ENCODE results near the gene MAGEA2. TPM values are rescaled to one million over a fixed set of nuclear protein-coding genes. Genes with fewer than 3 reads are reported as not detected.

Gene MAGEA2
- total RNA-seq, 1 donor, result not detected

Other genes with a start within 250 kb of the MAGEA2 start
- not detected in 2 replicates for gene GABRQ, start 115.9 kb downstream of the MAGEA2 start, total RNA-seq (ENCODE audit: low replicate concordance)
- not detected in 2 replicates for gene MAGEA3, start 55.0 kb downstream of the MAGEA2 start, total RNA-seq (ENCODE audit: low replicate concordance)
- not detected in 2 replicates for gene CSAG2, start 44.6 kb downstream of the MAGEA2 start, total RNA-seq (ENCODE audit: low replicate concordance)
- gene MAGEA2B, start 39.2 kb downstream of the MAGEA2 start, total RNA-seq (ENCODE audit: low replicate concordance), result not detected in 2 replicates
- not detected in 2 replicates for gene CSAG1, start 20.1 kb downstream of the MAGEA2 start, total RNA-seq (ENCODE audit: low replicate concordance)
- not detected in 2 replicates for gene MAGEA12, start 20.1 kb downstream of the MAGEA2 start, total RNA-seq (ENCODE audit: low replicate concordance)
- not detected in 2 replicates for gene CSAG3, start 5.4 kb upstream of the MAGEA2 start, total RNA-seq (ENCODE audit: low replicate concordance)
- gene MAGEA6, start 15.8 kb upstream of the MAGEA2 start, total RNA-seq (ENCODE audit: low replicate concordance), result not detected in 2 replicates
- gene CETN2, start 76.9 kb upstream of the MAGEA2 start, total RNA-seq (ENCODE audit: low replicate concordance), result 65.7 and 209 TPM in 2 replicates
- gene NSDHL, start 77.2 kb upstream of the MAGEA2 start, total RNA-seq (ENCODE audit: low replicate concordance), result 8.8 and 11.7 TPM in 2 replicates
- 1.1 and 4.7 TPM in 2 replicates for gene ZNF185, start 144.2 kb upstream of the MAGEA2 start, total RNA-seq (ENCODE audit: low replicate concordance)
- gene PNMA5, start 240.3 kb upstream of the MAGEA2 start, total RNA-seq (ENCODE audit: low replicate concordance), result not detected in 2 replicates

Measured in fibroblast of the aortic adventitia (primary cell).